WERI-Rb-1 (cell line): Measurements from ENCODE around the gene CASP7.

Experiments used
- DNase-seq: peaks from one replicate; pipeline ENCODE4 v3.0.0-alpha.2; 2020
- H3K27ac ChIP-seq: fragments of 250-450 bp; sonication (Bioruptor Pico); 2 replicates; pipeline ENCODE4 v1.5.1; 2020; ENCODE audit warnings: mild to moderate bottlenecking, moderate library complexity
- H3K27me3 ChIP-seq: fragments of 250-450 bp; sonication (Bioruptor Pico); 2 replicates; pipeline ENCODE4 v1.5.1; 2021; ENCODE audit warnings: mild to moderate bottlenecking, low read depth, moderate library complexity; ENCODE audit not compliant: insufficient read depth, severe bottlenecking
- H3K36me3 ChIP-seq: fragments of 250-450 bp; sonication (Bioruptor Pico); 2 replicates; pipeline ENCODE4 v1.5.1; 2020; ENCODE audit warnings: mild to moderate bottlenecking, moderate library complexity
- H3K4me3 ChIP-seq: 2 replicates; pipeline ENCODE4 v1.5.1; 2011; ENCODE audit warnings: low read depth, mild to moderate bottlenecking, control low read depth, low read length
- H3K9me3 ChIP-seq: fragments of 250-450 bp; sonication (Bioruptor Pico); 2 replicates; pipeline ENCODE4 v1.5.1; 2021; ENCODE audit warnings: mild to moderate bottlenecking, moderate library complexity; ENCODE audit not compliant: severe bottlenecking
- TF ChIP-seq, protein P1 (sequence below): IDR thresholded peaks from 2 replicates; pipeline ENCODE4 v1.5.1; 2011; ENCODE audit warnings: low read depth, mild to moderate bottlenecking, control low read depth, inconsistent platforms, low read length

Gene CASP7

GRCh38 chr10:113716109-113716910, 36.6 kb downstream of the CASP7 start:
- no peaks in the 10 kb centered on the region for H3K36me3 ChIP-seq
- DNase-seq: no peak
- H3K27me3 ChIP-seq: no peaks in the 10 kb centered on the region
- TF ChIP-seq, protein P1, sequence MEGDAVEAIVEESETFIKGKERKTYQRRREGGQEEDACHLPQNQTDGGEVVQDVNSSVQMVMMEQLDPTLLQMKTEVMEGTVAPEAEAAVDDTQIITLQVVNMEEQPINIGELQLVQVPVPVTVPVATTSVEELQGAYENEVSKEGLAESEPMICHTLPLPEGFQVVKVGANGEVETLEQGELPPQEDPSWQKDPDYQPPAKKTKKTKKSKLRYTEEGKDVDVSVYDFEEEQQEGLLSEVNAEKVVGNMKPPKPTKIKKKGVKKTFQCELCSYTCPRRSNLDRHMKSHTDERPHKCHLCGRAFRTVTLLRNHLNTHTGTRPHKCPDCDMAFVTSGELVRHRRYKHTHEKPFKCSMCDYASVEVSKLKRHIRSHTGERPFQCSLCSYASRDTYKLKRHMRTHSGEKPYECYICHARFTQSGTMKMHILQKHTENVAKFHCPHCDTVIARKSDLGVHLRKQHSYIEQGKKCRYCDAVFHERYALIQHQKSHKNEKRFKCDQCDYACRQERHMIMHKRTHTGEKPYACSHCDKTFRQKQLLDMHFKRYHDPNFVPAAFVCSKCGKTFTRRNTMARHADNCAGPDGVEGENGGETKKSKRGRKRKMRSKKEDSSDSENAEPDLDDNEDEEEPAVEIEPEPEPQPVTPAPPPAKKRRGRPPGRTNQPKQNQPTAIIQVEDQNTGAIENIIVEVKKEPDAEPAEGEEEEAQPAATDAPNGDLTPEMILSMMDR: no peak
- no peak overlapping the region for H3K4me3 ChIP-seq
- no peaks in the 10 kb centered on the region for H3K9me3 ChIP-seq
- H3K27ac ChIP-seq: no peak overlapping the region

- DNase-seq: no peak
- Histone ChIP-seq H3K36me3 (no peaks in the 10 kb centered on the region), H3K27me3 (no peaks in the 10 kb centered on the region), H3K27ac (no peak overlapping the region), H3K4me3 (no peak overlapping the region), H3K9me3 (no peaks in the 10 kb centered on the region)
- TF ChIP-seq, protein P1: no peak
These were observed 39.5 kb downstream of the CASP7 start for GRCh38 chr10:113718969-113719822.

- no peak overlapping the region for H3K27ac ChIP-seq
- H3K9me3 ChIP-seq: no peaks in the 10 kb centered on the region
- no peaks in the 10 kb centered on the region for H3K27me3 ChIP-seq
- H3K4me3 ChIP-seq: no peak overlapping the region
- DNase-seq: no peak
- TF ChIP-seq, protein P1: no peak
- H3K36me3 ChIP-seq: no peaks in the 10 kb centered on the region
These were observed 40.7 kb downstream of the CASP7 start for GRCh38 chr10:113720386-113720785.

DNA sequence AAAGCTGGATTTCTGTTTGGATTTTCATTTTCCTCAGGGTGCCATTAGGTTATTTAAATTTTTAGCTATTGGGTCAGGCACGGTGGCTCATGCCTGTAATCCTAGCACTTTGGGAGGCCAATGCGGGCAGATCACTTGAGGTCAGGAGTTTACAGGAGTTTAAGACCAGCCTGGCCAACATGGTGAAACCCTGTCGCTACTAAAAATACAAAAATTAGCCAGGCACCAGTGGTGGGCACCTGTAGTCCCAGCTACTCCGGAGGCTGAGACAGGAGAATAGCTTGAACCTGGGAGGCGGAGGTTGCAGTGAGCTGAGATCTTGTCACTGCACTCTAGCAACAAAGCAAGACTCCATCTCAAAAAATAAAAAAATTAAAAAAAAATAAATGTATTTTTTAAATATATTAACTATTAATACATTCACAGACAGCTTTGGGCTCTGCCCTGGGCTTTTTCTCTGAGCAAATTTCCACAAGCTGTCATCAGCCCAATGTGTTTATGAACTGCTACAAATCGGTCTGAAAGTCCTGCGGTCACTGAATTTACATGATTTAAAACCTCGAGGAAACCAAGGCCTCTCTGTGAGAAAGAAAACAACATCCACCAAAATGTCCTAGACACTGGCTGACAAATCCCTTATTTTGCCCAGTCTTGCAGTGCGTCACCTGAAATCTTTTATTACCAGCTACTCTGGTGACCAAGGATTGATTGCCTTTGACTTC, 52.6 kb downstream of the CASP7 start:
- H3K27ac ChIP-seq: no peak overlapping the region
- H3K4me3 ChIP-seq: no peak overlapping the region
- H3K9me3 ChIP-seq: no peaks in the 10 kb centered on the region
- TF ChIP-seq, protein P1: no peak
- no peaks in the 10 kb centered on the region for H3K27me3 ChIP-seq
- DNase-seq: no peak
- no peaks in the 10 kb centered on the region for H3K36me3 ChIP-seq

DNA sequence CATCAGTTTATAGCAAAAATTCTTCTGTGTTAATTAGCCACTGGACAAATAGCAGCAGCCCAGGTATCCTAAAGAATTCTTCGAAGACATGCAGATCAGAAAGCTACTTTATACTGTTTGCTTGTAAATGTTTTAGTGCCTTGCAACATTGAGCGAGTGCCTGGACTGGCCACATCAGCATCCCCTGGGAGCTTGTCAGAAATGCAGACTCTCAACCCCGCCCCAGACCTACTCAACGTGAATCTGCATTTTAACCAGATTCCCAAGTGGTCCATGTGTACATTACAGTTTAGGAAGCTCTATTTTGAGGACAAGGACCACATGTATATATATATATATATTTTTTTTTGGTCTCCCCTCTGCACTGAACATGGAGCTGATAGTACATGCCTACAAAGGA, 53.3 kb downstream of the CASP7 start:
- TF ChIP-seq, protein P1: no peak
- H3K27me3 ChIP-seq: no peaks in the 10 kb centered on the region
- no peaks in the 10 kb centered on the region for H3K9me3 ChIP-seq
- H3K27ac ChIP-seq: no peak overlapping the region
- no peak for DNase-seq
- H3K4me3 ChIP-seq: no peak overlapping the region
- H3K36me3 ChIP-seq: no peaks in the 10 kb centered on the region
